ENCODE data around the gene PPP1R14B.

DNA sequence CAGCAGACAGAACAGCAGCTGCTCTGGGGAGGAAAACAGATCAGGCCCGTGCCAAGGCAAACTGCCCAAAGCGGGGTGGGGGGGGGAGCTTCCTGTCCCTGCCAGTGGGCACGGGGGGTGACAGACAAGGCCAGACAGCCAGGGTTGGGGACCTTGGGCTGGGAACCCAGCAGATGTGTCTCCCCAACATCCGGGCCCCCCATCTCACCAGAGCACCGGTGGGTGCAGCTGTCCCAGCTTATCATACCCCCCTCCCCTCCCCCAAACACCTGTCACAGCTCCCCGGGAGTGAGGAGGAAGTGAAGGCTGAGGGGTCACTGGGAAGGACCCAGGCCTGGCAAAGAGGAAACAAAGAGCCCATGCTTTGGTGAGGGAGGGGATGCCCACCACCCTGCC lies 1.3 kb downstream of the PPP1R14B start:
- TF ChIP-seq ARNT2 (CRISPR knock-in tag; IDR thresholded peaks at IDR 0.05; ENCODE audit: low read depth) (no peak), TRIM24 (CRISPR knock-in tag; IDR thresholded peaks at IDR 0.05) (no peak), ZNF891 (CRISPR knock-in tag; IDR thresholded peaks at IDR 0.05) (no peak), RFX5 (IDR thresholded peaks at IDR 0.05; ENCODE audit: low read depth, low read length) (no peak), NCOR1 (IDR thresholded peaks at IDR 0.05; ENCODE audit: borderline replicate concordance, low read length) (no peak), ZFP36 (IDR thresholded peaks at IDR 0.05; ENCODE audit: borderline replicate concordance, low read depth, low read length, partially characterized antibody) (no peak), EZH2 (conservative IDR thresholded peaks at IDR 0.05; ENCODE audit: low read depth, low read length) (no peak), DNMT1 (CRISPR knock-in tag; IDR thresholded peaks at IDR 0.05) (no peak)
- TF ChIP-seq, protein P1, sequence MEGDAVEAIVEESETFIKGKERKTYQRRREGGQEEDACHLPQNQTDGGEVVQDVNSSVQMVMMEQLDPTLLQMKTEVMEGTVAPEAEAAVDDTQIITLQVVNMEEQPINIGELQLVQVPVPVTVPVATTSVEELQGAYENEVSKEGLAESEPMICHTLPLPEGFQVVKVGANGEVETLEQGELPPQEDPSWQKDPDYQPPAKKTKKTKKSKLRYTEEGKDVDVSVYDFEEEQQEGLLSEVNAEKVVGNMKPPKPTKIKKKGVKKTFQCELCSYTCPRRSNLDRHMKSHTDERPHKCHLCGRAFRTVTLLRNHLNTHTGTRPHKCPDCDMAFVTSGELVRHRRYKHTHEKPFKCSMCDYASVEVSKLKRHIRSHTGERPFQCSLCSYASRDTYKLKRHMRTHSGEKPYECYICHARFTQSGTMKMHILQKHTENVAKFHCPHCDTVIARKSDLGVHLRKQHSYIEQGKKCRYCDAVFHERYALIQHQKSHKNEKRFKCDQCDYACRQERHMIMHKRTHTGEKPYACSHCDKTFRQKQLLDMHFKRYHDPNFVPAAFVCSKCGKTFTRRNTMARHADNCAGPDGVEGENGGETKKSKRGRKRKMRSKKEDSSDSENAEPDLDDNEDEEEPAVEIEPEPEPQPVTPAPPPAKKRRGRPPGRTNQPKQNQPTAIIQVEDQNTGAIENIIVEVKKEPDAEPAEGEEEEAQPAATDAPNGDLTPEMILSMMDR (CRISPR knock-in tag; IDR thresholded peaks at IDR 0.05), result no peak
- TF ChIP-seq, protein P2, sequence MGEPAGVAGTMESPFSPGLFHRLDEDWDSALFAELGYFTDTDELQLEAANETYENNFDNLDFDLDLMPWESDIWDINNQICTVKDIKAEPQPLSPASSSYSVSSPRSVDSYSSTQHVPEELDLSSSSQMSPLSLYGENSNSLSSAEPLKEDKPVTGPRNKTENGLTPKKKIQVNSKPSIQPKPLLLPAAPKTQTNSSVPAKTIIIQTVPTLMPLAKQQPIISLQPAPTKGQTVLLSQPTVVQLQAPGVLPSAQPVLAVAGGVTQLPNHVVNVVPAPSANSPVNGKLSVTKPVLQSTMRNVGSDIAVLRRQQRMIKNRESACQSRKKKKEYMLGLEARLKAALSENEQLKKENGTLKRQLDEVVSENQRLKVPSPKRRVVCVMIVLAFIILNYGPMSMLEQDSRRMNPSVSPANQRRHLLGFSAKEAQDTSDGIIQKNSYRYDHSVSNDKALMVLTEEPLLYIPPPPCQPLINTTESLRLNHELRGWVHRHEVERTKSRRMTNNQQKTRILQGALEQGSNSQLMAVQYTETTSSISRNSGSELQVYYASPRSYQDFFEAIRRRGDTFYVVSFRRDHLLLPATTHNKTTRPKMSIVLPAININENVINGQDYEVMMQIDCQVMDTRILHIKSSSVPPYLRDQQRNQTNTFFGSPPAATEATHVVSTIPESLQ (CRISPR knock-in tag; conservative IDR thresholded peaks at IDR 0.05), result no peak
- TF ChIP-seq, protein P3, sequence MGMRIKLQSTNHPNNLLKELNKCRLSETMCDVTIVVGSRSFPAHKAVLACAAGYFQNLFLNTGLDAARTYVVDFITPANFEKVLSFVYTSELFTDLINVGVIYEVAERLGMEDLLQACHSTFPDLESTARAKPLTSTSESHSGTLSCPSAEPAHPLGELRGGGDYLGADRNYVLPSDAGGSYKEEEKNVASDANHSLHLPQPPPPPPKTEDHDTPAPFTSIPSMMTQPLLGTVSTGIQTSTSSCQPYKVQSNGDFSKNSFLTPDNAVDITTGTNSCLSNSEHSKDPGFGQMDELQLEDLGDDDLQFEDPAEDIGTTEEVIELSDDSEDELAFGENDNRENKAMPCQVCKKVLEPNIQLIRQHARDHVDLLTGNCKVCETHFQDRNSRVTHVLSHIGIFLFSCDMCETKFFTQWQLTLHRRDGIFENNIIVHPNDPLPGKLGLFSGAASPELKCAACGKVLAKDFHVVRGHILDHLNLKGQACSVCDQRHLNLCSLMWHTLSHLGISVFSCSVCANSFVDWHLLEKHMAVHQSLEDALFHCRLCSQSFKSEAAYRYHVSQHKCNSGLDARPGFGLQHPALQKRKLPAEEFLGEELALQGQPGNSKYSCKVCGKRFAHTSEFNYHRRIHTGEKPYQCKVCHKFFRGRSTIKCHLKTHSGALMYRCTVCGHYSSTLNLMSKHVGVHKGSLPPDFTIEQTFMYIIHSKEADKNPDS (CRISPR knock-in tag; IDR thresholded peaks at IDR 0.05), result no peak

All from HepG2 (cell line).